Activated T-cell treated with anti-CD3 and anti-CD28 coated beads for 48 hours (primary cell): ENCODE results near the gene PLXNA1.

Experiments used
- DNase-seq: peaks from one replicate; pipeline ENCODE4 v3.0.0-alpha.2; 2020; ENCODE audit warnings: low read depth

Gene PLXNA1

DNA sequence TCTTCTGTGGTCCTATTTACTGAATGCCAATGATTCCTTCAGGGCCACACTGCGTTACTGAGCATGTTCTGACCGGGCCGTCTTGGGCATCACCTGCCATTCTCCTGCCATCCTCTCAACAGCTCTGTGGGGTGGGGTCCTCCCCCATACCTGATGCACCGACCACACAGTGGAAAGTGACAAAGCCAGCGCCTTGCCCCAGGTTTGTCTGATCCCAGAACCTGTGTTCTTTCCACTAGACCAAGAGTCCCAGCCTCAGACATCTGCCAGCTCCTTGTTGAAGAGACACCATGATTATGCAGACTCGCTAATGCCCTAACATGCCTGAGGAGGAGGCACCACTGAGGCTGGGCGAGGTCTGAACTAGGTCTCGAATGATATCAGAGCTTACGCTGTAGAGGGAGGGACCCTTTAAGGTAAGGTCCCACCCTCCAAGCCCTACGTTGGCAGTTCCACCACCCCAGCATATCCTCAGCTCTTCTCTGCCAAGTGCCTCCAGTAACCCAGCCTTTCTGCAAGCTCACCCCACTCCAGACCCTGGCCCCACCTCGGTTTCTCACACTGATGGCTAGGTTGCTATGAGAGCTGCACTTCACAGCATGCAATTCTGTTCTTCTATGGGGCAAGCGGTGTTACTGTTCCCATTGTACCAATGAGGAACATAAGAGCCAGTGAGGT lies 29.8 kb upstream of the PLXNA1 start:
- DNase-seq, result no peak

- DNase-seq, result peak; percentile 3
Measured at GRCh38 chr3:126954141-126954842, 28.6 kb upstream of the PLXNA1 start.

GRCh38 chr3:126955004-126955790 lies 27.7 kb upstream of the PLXNA1 start:
- no peak for DNase-seq

DNA sequence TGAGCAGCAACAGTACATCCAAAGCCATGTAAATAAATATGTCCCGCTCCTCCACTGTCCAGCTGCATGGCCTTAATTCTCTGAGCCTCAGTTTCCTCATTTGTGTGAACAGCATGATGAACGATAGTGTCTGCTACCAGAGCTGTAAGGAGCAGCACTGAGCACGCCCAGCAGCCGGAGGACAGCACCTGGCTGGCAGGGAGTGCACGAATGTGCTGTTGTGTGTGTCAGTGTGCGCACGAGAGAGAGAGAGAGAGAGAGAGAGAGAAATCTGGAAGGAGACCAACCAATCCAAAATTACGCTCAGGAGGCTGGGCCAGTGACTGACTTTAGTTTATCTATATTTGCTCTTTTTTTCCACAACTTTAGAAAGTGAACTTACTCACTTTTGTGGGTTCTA lies 26.6 kb upstream of the PLXNA1 start:
- no peak for DNase-seq

DNA sequence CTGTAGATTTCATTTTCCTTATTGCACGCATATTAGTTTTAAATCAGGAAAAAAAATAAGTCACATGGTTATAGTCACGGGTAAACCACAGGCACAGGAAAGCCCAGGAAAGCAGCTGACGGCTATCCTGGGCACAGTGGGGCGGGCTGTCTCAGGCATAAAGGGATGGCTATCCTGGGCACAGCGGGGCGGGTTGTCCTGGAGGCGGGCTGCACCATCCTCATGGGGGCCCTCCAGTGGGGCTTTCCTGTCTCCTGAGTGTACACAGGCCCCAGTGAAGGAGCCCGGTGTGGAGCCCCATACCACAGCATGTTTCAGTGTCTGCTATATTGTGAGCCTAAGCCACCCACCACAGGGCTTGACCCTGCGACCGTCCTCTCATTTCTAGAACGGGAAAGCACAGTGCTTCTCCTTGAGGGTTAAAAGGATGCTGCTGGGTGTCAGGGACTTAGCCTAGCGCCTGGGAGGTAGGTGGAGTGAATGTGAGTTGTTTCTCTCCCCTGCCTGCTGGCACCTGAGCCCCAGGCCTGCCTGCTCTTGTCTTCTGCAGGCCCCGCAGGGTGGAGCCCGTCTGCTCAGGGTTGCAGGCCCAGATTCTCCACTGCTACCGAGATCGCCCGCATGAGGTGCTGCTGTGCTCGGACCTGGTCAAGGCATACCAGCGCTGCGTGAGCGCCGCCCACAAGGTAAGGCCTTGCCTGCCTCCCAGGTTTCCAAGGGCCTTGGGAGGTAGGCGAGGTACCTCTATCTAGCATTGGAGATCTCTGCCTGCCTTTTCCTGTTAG lies 25.9 kb upstream of the PLXNA1 start:
- DNase-seq, result no peak

DNA sequence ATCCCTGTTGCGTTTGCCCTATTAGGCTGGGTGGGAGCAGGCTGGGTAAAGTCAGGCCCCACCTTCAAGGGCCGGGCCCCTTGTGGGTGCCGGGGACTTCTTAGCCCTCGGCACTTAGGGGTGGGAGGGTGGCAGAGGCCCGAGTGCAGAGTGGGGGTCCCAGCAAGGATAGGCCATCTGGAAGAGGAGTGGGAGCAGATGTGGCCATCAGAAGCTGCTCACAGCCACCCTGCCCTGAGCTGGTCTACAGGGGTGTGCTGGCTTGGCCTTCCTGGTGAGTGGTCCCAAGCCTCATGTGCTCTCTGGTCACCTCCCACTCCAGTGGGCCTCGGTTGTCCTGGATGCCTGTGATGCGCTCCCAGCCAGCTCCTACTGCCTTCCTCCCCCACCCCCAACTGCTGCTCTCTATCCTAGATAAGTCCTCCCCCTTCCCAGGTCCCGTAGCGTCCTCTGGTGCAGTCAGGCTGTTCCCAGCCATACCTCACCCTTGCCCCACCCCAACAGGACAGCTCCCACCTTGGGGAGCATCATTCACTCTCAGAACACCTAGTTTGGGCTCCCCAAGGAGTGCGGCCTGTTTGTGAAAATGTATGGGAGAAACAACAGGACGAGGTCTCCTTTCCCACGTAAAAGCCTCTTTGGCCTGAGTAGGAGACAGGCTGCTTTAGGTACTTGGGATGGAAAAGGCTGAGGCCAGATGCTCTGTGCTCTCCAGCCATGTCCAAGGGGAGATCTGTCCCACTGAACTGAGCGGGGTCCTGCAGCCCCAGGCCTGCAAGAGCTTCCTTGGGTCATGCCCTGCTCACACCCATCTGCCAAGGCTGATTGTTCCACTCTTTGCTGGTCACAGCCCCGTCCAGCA lies 24.9 kb upstream of the PLXNA1 start:
- DNase-seq, result no peak

DNA sequence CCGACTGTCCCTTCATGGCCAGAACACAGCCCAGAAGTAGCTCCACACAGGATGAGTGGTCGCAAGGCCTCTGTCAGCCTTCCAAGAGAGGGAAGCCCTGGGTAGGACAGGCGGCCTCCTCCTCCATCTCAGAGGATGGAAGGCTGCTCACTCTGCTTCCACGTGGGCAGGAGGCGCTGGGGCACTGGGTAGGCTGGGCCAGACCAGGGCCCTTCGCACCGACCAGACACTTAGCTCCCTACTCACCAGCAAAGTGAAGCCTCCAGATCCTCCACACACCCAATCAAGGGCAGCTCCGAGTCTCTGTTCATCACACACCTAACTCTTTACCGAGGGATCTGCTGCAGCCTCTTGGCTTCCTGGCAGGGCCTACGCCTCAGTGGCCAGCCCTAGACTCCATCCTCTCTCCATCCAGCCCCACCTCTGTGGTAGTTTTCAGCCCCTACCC lies 24.3 kb upstream of the PLXNA1 start:
- no peak for DNase-seq

- DNase-seq, result no peak
Measured at GRCh38 chr3:126959136-126959920, 23.6 kb upstream of the PLXNA1 start.

DNA sequence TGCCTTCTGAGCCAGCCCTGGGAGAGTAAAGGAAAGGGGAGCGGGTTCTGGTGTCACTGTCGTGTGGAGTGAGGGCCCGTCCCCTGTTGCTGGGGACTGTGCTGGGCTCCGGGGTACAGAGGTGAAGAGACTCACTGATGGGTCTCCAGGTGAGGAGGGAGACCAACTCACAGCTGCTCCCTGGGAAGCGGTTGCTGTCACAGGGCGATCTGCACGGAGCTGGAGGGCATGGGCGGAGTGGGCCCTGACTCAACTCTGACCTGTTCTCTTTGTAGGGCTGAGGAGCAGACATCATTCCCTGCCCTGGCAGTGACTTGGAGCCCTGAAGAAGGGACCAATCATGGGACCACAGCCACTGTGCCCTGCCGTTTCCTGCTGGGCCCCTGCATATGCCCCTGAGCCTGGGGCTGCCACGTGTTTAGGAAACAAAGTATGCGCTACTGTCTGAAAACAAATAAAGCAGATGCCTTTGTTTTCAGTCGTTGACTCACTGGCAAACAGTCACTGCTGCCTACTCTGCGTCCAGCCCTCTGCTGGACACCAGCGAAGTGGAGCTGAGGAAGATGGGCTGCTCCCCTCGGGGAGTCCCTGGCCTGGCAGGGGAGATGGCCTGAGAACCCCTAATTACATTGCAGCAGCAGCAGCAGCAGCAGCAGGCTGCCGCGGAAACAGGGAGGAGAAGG lies 22.9 kb upstream of the PLXNA1 start:
- DNase-seq, result no peak

DNA sequence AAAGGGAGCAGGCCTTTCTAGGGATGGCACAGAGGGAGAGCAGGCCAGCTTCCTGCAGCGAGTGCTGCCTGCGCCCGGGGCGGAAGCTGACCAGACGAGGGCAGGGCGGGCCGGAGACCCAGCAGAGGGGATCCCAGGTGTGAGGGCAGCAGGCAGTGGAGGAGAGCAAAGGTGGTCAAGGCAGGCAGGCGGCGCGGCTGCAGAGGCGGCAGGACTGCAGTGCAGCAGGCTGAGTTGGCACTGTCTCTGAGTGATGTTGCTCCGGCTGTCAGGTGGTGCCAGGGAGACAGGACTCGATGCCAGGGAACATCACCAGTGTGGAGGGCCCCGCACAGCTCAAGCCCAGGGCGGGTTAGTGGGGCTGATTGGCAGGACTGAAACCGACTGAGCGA lies 22.3 kb upstream of the PLXNA1 start:
- no peak for DNase-seq

DNA sequence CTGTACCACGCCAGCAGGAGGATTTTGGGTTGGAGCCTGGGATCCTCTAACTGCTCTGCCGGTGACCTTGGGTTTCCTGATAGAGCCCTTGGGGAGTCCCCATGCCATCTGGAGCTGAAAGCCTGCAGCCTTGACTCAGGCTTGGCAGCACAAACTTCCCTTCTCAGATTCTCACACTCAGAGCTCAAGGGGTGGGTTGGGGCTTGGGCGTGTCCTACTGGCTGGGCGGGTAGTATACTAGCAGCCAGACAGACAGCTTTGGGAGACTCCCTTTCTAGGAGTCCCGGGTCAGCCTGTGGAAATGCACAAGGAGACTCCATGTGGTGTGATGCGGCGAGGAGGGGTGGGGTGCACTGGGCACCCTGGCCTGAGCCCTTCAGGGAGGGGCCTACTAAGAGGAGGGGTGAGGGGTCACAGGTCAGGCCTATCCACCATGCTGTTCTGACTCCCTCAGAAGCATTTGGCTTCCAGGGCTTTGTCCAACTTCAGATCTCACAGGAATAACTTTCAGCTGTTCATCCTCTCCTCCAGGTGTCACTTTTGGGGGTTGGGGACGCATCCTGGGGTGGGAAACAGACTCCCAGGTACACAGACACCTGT lies 21.6 kb upstream of the PLXNA1 start:
- DNase-seq, result no peak

GRCh38 chr3:126961791-126962461 lies 21.0 kb upstream of the PLXNA1 start:
- DNase-seq, result no peak

GRCh38 chr3:126962756-126963155 lies 20.2 kb upstream of the PLXNA1 start:
- no peak for DNase-seq

- DNase-seq, result no peak
Measured at GRCh38 chr3:126963261-126964190, 19.4 kb upstream of the PLXNA1 start.

DNA sequence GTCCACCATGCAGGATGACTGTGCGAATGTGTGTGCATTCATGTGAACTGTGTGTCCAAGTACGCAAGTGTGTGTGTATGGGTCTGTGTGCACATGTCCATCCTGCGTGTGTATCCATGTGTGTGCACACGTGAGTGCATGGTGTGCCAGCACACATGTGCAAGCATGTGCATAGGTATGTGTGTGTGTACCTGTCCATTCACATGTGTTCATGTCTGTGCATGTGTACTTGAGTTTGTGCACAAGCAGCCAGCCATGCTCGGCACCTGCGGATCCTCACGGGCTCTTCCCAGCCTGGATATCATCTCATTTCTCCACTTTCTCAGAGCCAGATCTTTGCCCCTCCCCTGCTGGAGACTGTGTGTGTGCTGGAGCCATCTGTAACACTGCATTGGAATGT lies 18.7 kb upstream of the PLXNA1 start:
- DNase-seq, result no peak

GRCh38 chr3:126964950-126965349 lies 18.0 kb upstream of the PLXNA1 start:
- DNase-seq, result no peak

DNA sequence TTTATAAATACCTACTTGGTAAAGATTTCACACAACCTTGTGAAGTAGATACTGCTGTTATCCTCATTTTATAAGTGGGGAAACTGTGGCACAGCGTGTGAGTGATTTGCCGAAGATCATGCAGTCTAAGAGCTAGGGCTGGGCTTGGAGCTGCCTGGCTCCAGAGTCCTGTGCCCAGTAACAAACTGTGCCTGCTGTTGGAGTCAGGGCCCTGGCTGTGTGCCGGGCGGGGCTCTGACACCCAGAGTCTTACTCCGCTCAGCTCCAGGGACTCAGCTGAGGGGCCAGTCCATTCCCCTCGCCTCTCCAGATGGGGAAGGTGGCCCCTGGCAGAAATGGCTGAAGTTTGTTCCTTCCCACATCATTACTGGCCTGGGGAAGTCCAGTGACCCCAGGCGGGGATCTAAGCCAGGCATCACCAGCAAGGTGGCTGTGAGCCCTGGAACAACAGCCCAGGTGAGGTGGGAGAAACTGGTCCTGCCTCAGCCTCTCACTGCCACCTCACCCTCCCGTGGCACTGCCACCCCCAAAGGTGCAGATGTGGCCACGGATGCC lies 17.3 kb upstream of the PLXNA1 start:
- DNase-seq, result no peak
